ENCODE measurements around the gene BHLHE23. TPM values are rescaled to one million over a fixed set of nuclear protein-coding genes. Genes with fewer than 3 reads are reported as not detected.

BHLHE23 gene
- total RNA-seq, 1 donor from 2014 or later, result 23.9 TPM

GRCh38 chr20:62969179-62969760 lies 37.5 kb downstream of the BHLHE23 start:
- peaks cover 11% of the 10 kb centered on the region for H3K4me1 Mint-ChIP-seq (ENCODE audit: low read depth, unreplicated experiment)
- TF ChIP-seq, protein P1, sequence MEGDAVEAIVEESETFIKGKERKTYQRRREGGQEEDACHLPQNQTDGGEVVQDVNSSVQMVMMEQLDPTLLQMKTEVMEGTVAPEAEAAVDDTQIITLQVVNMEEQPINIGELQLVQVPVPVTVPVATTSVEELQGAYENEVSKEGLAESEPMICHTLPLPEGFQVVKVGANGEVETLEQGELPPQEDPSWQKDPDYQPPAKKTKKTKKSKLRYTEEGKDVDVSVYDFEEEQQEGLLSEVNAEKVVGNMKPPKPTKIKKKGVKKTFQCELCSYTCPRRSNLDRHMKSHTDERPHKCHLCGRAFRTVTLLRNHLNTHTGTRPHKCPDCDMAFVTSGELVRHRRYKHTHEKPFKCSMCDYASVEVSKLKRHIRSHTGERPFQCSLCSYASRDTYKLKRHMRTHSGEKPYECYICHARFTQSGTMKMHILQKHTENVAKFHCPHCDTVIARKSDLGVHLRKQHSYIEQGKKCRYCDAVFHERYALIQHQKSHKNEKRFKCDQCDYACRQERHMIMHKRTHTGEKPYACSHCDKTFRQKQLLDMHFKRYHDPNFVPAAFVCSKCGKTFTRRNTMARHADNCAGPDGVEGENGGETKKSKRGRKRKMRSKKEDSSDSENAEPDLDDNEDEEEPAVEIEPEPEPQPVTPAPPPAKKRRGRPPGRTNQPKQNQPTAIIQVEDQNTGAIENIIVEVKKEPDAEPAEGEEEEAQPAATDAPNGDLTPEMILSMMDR (IDR thresholded peaks at IDR 0.05; ENCODE audit: partially characterized antibody, unreplicated experiment), result no peak
- no peak overlapping the region for H3K4me3 Mint-ChIP-seq (ENCODE audit: unreplicated experiment)
- H3K9me3 Mint-ChIP-seq (ENCODE audit: unreplicated experiment), result peaks cover 7% of the 10 kb centered on the region
- no peak for DNase-seq
- peaks cover 7% of the 10 kb centered on the region for H3K27me3 Mint-ChIP-seq (ENCODE audit: unreplicated experiment)
- no peaks in the 10 kb centered on the region for H3K36me3 Mint-ChIP-seq (ENCODE audit: unreplicated experiment)
- H3K27ac Mint-ChIP-seq (ENCODE audit: unreplicated experiment), result no peak overlapping the region

DNA sequence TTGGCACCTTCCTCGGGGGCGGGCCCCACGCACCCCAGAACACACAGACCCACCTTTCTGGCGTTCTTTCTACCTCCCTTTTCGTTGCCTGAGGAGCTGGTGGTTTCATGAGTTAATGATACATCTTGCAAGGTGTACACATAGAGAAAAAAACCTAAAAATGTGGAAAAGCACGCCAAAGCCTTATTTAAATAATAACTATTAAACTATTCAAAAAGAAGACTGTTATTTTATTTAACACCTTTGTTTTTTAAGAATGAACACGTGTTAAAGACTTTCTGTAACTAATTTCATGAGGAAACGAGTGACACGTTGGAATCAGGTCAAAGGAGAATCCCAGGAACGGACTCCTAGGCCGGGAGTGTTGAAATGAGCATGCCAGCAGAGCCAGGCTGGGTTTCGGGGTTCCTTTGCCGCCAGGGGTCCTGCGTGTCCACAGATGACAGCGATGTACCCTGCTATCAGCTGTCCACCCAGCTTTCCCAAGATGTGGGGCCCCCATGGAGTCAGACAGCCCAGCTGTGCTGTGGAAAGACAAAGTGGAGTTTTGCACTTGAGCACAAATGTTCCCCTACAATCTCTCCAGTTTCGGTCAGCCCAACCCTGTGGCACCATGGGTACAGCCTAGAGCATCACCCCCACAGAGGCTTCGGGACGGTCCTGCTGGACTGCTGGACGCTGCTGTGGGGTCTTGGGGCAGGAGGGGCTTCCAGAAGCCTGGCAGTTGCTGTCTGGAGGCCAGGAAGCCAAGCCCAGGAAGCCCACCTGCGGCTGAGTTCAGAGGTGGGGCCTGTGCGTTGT lies 38.2 kb downstream of the BHLHE23 start:
- H3K9me3 Mint-ChIP-seq (ENCODE audit: unreplicated experiment), result peaks cover 7% of the 10 kb centered on the region
- no peak overlapping the region for H3K4me3 Mint-ChIP-seq (ENCODE audit: unreplicated experiment)
- TF ChIP-seq, protein P1 (IDR thresholded peaks at IDR 0.05; ENCODE audit: partially characterized antibody, unreplicated experiment), result no peak
- H3K27ac Mint-ChIP-seq (ENCODE audit: unreplicated experiment), result no peak overlapping the region
- H3K27me3 Mint-ChIP-seq (ENCODE audit: unreplicated experiment), result peaks cover 7% of the 10 kb centered on the region
- peaks cover 11% of the 10 kb centered on the region for H3K4me1 Mint-ChIP-seq (ENCODE audit: low read depth, unreplicated experiment)
- DNase-seq, result no peak
- no peaks in the 10 kb centered on the region for H3K36me3 Mint-ChIP-seq (ENCODE audit: unreplicated experiment)

GRCh38 chr20:62967628-62968351 lies 39.0 kb downstream of the BHLHE23 start:
- TF ChIP-seq, protein P1 (IDR thresholded peaks at IDR 0.05; ENCODE audit: partially characterized antibody, unreplicated experiment), result no peak
- Mint-ChIP-seq H3K4me3 (ENCODE audit: unreplicated experiment) (no peak overlapping the region), H3K27me3 (ENCODE audit: unreplicated experiment) (peaks cover 7% of the 10 kb centered on the region), H3K9me3 (ENCODE audit: unreplicated experiment) (peaks cover 7% of the 10 kb centered on the region), H3K4me1 (ENCODE audit: low read depth, unreplicated experiment) (peaks cover 11% of the 10 kb centered on the region), H3K27ac (ENCODE audit: unreplicated experiment) (no peak overlapping the region), H3K36me3 (ENCODE audit: unreplicated experiment) (no peaks in the 10 kb centered on the region)
- DNase-seq, result no peak

GRCh38 chr20:62967149-62967501 lies 39.6 kb downstream of the BHLHE23 start:
- H3K27ac Mint-ChIP-seq (ENCODE audit: unreplicated experiment), result no peak overlapping the region
- H3K9me3 Mint-ChIP-seq (ENCODE audit: unreplicated experiment), result peaks cover 7% of the 10 kb centered on the region
- no peak for DNase-seq
- no peaks in the 10 kb centered on the region for H3K36me3 Mint-ChIP-seq (ENCODE audit: unreplicated experiment)
- TF ChIP-seq, protein P1 (IDR thresholded peaks at IDR 0.05; ENCODE audit: partially characterized antibody, unreplicated experiment), result no peak
- H3K4me1 Mint-ChIP-seq (ENCODE audit: low read depth, unreplicated experiment), result peaks cover 11% of the 10 kb centered on the region
- H3K4me3 Mint-ChIP-seq (ENCODE audit: unreplicated experiment), result no peak overlapping the region
- H3K27me3 Mint-ChIP-seq (ENCODE audit: unreplicated experiment), result peaks cover 7% of the 10 kb centered on the region

Measured in glutamatergic neuron (in vitro differentiated cells).